Fibroblast of skin of left biceps (primary cell): ENCODE measurements around the gene OR12D1.
"Not testable (repeated sequence)": the region's sequence is repeated elsewhere in the genome, so short reads cannot be mapped to it uniquely, and the experiment has no call there.

Source experiments
- DNase-seq, 2 experiments: peaks; one replicate each; pipeline ENCODE4 v3.0.0-alpha.2; 2013; ENCODE audit warnings: low read depth in 2 of 2

Gene OR12D1

DNA sequence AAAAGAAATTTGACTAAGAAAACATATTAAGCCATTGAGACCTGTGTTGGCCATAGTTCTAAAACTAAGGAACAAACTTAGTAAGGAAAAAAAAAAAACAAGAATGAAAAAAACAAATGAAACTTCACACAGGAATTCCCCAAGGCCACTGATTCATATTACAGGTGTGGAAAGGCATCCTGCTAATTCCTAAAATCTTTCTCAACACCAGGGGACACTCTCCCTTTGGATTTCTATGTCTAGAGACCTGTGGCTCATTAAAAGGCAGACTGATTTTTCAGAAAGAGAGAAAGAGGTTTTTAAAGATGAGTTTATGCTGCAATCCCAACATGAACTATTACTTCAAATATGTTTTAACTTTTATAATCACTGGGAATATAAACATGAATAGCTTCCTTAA lies at the start of gene OR12D1:
Gene OR12D1 (plus strand): TSS at position 341 of the 400 bp plus-strand sequence.
- no peak for DNase-seq

DNA sequence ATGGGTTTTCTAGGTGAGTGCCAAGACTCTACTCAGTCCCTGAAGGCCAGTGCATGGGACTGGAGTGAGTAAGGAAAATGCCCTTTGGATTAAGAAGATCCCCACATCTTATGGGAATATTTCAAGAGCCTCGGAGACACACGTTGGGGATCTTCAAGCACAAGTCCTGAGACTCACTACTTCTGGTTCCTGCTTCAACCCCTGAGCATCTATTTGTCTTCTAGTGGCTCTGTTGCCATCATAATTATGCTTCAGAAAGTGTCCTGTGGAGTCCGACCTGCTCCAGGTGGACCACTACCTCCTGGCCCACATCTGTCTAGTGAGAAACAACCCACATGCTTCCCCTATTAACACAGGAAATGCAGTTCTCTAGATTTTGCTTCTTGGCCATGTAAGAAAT lies 46.0 kb upstream of the OR12D1 start, which contains the start of gene OR5V1:
Gene OR5V1 (minus strand): TSS at position 101 of the 400 bp plus-strand sequence. CDS start 12,670 bp downstream, outside the sequence.
- no peak for DNase-seq

DNA sequence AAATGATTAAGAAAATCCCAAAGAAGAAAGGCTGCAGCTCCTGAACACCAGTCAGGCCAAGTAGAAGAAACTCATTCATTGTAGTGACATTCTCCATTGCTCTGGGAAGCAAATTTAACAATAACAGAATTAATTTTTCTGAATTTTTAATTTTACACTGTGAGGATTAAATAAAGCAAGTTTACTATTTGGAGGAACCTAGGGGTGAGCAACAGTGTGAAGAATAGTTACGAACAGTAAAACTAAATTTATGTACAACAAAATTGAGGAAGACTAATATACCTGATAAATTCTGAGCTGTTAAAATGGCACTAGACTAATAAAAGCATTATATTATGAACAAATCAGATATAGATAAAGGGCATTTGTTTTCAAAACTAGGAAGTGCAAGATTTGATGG lies 39.5 kb upstream of the OR12D1 start, which contains the start of gene OR12D3:
Gene OR12D3 (minus strand): TSS at position 101 of the 400 bp plus-strand sequence. CDS start 4 bp downstream, at position 97.
- DNase-seq: no peak

DNA sequence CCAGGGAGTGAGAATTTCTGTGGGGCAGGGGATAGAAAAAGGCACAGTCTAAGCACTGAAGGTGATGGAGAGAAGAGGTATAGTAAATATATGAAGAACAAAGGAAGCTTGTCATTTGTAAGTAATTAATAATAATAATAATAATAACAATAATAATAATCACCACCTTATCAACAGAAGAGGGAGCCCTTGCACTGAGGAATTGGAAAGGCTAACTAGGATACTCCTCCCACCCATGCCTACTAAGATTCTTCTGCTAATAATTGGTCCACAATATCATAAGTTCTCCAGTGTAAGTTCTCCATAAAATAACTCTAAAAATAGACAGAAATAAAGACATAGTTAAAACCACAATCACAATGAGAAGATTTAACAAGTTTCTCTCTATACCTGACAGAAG lies 38.7 kb upstream of the OR12D1 start:
- no peak for DNase-seq

DNA sequence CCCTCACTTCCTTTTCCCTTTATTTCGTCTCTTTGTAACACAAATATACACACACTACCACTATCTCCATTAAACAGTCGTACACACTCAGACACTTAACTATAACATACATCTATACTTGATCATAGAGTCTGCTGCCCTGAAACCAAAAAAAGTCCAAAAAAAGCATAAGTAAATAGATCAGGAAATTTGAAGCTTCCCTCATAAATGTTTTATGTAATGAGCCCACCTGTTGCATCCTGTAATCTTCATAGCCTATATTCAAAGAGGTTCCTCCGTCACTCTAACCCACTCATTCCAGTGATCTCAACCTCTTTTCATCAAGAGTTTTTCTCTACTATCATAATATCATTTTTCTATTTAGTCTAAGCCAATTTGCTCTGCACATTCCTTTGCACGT lies 26.2 kb upstream of the OR12D1 start:
- no peak for DNase-seq

DNA sequence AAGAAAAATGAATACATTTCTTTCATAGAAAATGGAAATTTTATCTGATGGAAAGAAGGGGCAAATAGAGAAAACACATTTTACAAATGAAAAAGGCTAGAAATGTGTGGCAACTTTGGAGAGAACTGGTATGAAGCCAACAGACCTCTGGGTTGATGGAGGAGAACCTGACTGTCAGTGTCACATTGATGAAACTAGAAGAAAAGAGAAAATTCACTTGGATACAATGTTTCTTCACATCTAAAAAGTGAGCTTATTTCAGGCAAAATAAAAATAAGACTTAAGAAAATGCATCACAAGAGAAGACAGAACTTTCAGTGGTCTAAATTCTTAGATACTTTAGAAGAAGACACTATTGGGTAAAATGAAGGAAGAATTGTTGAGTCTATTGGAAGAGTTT lies 19.4 kb upstream of the OR12D1 start, which contains the start of gene OR12D2:
Gene OR12D2 (plus strand): TSS at position 301 of the 400 bp plus-strand sequence. CDS start 1,069 bp downstream, outside the sequence.
- DNase-seq: no peak

DNA sequence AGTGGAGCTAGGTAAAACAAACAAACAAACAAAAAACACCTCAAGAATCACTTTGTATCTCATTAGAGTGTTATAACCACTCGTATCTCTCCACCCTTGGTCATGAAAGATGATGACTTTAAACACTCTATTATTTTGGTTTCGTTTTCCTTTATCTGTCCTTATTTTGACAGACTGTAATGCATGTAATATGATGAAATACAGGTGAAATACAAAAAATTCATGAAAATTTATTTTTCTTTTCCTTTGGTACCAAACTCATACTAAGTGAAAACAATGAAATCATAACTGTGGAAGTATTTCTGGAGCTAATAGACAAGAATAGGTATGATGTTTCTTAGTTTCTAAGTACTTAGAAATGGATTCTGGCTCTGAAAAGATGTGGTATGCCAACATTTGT lies 15.2 kb upstream of the OR12D1 start:
- DNase-seq: no peak

DNA sequence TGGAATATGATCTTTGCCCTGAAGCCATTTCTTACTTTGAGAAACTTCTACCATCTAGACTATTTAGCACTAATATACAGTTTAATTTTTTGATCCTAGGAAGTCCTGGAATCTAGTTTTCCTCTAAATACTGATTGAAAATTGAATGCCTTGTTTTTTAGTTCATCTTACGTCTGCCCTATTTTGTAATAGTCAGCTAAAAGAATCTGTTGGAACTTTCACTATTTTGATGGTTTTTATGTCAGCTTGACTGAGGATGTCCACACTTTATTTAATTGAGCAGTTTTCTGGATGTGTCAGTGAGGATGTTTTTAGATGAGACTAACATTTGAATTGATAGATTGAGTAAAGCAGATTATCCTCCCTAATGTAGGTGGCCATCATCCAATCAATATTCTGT lies 10.9 kb upstream of the OR12D1 start:
- DNase-seq: no peak

DNA sequence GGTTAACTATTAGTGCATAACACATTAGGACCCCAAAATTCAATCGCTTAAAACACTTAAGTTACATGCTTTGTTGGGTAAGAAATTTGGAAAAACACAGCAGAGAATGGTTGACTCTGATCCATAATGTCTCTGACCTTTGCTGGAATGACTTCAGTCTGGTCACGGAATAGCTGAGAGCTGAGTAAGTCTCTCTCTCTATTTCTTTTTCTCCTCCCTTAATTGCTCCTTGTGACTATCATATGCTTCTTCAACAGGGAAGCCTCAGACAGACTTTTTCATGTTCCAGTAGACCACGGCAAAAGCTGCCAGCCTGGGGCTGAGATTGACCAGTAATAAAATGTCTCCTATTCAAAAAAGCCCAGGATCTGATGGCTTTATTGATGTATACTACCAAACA lies 4.8 kb downstream of the OR12D1 start:
- no peak for DNase-seq

DNA sequence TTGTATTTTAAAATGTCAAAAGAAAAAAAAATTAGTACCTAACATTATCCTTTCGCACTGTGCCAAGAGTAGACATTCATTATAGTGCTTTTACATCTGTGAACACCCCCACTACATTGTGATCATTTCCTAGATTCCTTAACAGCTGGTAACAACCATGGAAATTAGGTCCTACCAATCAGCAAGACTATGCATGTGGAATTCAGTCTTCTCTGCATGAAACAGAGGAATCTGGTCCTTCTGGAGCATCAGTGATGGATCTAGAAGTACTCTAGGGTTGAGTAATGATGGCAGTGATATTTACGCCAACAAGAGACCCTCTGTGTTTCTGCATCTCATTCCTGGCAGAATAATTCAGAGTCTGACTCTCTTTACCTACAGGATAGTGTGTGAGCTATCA lies 9.4 kb downstream of the OR12D1 start:
- DNase-seq: no peak

DNA sequence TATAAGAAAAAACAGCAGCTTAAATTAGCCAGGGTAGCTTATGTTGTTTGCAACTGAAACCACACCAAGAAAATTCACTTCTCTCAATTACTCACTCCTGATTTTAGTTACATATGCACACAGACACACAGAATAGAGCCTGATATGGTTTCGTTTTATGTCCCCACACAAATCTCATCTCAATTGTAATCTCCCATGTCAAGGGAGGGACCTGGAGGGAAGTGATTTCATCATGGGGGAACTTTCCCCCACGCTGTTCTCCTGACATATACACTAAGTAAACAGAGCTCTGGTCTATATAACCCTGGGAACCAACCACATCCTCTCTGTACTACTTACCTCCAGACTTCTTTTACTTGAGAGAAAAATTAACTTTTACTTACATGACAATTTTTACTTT lies 9.8 kb downstream of the OR12D1 start:
- no peak for DNase-seq

DNA sequence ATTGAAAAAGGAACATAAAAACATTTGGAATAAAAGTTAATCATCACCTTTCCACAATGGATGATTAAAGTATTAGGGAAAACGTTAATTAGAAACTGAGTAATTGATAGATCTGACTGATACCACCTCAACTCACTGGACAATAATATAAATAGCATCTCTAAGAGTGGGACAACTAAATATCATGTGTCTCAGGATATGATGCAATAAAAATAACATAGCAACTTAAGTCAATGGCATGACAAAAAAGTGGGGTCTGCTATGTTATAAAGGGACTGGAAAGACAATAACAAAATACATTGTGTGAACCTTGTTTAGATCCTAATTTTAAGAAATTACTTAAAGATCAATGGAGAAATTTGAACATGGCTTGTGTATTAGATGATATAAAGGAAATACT lies 10.3 kb downstream of the OR12D1 start:
- DNase-seq: no peak

DNA sequence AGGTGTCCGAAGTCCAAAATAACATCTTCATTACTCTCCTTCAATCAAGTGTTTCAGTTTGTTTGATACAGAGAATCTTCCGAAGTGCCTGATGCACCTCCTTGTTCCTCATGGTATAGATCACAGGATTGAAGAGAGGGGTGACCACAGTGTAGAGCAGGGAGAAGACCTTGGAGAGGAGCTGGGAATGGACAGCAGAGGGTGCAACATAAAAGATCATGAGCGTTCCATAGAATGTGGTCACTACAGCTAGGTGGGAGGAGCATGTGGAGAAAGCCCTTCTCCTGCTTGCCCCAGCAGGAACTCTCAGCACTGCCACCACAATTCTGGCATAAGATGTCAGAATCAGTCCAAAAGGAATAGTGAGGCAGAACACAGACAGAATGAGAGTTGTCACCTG lies 11.9 kb downstream of the OR12D1 start:
- no peak for DNase-seq

DNA sequence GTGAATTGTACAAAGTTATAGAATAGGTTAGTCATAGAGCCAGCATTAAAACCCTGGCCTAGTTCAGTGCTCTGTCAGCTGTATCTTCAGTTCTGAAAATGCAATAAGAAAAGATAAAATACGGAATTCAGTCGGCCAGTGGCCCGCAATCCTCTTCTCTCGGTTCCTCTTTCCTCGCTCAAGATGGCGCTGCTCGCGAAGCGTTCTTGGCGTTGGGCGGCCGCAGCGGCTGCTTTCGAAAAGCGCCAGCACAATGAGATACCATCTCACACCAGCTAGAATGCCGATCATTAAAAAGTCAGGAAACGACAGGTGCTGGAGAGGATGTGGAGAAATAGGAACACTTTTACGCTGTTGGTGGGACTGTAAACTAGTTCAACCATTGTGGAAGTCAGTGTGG lies 22.0 kb downstream of the OR12D1 start:
- not testable (repeated sequence) for DNase-seq

DNA sequence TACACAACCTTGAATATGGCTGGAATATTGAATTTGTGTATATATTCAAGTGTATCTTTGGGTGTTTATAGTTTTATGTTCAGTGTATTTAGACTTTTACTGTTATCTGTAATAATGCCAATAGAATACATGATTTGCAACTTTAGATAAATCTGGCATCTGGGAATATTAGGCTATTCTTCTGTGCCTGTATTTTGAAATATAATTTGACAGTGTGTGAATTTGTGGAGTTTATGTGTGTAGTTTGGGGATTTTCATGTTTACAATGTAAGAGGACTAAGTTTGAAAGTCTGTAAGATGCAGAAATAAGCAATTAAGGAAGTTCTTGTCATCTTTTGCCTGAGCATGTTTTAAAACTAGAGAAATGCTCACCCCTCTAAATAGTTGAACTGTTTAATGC lies 24.3 kb downstream of the OR12D1 start, which contains the start of gene OR10C1:
Gene OR10C1 (plus strand): TSS at position 301 of the 400 bp plus-strand sequence. CDS start 710 bp downstream, outside the sequence.
- DNase-seq: no peak

DNA sequence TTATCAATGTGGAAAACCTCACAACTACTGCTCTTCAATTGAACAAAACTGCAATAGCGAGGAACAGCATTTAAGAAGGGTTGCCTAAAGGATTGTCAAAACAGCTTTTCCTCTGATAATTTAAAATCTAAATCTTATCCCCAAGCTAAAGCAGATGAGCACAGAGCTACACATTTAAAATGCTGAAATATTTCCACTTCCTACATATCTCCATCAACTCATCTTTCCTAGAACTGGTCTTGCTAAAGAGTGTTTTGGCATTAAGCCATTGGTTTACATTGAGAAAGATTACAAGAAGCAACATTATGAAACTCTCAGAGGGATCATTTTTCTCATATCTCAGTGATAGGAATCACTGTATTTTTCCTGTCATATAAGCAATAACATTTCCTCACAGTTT lies 28.0 kb downstream of the OR12D1 start:
- no peak for DNase-seq

DNA sequence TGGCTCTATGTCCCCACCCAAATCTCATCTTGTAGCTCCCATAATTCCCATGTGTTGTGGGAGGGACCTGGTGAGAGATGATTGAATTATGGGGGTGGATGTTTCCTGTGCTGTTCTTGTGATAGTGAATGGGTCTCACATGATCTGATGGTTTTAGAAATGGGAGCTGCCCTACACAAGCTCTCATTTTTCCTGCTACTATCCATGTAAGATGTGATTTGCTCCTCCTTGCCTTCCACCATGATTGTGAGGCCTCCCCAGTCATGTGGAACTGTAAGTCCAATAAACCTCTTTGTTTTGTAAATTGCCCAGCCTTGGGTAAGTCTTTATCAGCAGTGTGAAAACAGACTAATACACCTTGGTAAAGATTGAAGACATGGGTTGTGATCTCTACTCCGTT lies 29.3 kb downstream of the OR12D1 start:
- DNase-seq: not testable (repeated sequence)

DNA sequence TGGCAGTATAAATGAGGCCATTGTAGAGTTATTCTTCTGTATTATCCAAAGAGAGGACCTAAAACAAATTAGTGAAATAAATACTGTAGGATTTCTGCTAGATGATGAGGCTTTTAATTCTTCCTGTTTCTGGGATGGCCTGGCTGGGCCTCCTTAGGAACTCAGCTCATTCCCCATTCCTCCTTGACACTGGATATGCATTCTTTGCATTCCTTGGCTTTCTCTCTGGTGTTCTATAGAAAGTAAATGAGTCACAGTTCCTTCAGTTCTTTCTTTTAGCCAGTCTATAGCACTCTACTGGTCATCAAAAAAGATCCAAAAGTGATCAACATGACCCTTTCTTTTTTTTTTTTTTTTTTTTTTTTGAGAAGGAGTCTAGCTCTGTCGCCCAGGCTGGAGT lies 32.9 kb downstream of the OR12D1 start:
- no peak for DNase-seq

DNA sequence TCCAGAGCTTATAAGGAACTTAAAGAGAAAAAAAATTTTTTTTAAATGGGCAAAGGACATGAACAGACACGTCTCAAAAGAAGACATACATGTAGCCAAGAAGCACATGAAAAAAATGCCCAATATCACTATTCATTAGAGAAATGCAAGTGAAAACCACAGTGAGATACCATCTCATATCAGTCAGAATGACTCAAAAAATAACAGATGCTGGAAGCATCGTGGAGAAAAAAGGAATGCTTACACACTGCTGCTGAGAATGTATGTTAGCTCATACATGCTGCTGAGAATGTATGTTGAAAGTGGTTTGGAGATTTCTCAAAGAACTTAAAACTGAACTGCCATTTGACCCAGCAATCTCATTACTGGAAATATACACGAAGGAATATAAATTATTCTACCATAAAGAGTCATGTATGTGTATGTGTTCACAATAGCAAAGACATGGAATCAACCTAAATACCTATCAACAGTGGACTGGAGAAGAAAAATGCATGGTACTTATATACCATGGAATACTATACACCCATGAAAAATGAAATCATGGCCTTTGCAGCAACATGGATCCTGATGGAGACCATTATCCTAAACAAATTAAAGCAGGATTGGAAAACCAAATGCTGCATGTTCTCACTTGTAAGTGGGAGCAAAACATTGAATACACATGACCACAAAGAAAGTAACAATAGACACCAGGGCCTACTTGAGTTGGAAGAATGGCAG lies 36.9 kb downstream of the OR12D1 start:
- DNase-seq: no peak

DNA sequence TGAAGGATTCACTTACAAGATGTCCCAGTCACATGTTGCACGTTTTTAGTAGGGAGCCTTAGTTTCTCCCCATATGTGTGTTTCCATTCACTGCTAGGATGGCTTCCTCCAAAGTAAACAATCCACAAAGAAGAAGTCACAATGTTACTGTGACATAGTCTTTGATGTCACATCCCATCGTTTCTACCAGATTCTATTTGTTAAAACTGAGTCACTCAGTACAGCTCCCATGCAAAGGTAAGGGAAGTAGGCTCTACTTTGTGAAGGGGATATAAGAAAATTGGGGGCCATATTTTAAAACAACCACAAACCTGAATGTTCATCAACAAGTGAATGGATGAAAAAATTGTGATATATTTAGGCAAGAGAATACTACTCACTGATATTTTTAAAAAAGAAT lies 42.2 kb downstream of the OR12D1 start, which contains the start of the genes OR11A1 and OR2H1:
Gene OR11A1 (minus strand): TSS at position 101 of the 400 bp plus-strand sequence. CDS start 29,430 bp downstream, outside the sequence.
Gene OR2H1 (plus strand): TSS at position 185 of the 400 bp plus-strand sequence. CDS start 4,615 bp downstream, outside the sequence.
- DNase-seq: no peak

DNA sequence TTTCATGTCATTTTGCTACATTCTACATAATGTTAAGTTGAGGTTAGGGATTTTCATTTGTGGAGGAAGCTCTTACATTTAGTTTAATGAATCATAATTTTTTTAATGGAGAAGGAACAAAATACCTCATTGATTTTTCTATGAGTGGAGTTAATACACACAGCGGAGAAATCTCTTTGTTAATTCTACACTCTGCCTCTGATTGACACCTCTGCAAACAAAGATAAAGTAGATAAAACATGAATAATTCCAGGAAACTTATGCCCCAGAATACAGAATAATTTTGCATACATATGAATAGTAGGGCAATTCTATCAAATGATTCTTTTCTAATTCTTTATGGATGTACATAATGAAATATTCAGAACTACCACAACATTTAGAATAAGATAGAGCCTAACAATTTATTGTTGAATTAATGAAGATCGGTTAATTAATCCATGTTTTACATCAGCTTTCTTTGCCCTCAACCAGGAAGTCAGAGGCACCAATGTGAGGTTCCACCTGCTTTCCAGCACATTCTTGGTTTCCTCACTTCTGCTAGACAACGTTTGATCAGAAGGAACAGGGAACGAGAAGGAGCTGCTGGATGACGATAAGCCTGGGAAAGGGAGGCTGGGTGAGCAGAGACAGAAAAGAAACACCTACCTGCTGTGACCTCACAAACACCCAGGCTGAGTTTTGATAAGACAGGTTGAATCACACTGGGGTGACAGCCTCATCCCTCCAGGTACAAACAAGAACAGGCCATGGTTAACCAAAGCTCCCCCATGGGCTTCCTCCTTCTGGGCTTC lies 46.5 kb downstream of the OR12D1 start:
- DNase-seq: no peak

DNA sequence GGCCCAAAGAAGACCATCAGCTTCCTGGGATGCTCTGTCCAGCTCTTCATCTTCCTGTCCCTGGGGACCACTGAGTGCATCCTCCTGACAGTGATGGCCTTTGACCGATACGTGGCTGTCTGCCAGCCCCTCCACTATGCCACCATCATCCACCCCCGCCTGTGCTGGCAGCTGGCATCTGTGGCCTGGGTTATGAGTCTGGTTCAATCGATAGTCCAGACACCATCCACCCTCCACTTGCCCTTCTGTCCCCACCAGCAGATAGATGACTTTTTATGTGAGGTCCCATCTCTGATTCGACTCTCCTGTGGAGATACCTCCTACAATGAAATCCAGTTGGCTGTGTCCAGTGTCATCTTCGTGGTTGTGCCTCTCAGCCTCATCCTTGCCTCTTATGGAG lies 47.3 kb downstream of the OR12D1 start:
- no peak for DNase-seq
